ENCODE data around the gene REL. TPM values are rescaled to one million over a fixed set of nuclear protein-coding genes. Genes with fewer than 3 reads are reported as not detected.
"Not testable (repeated sequence)": the region's sequence is repeated elsewhere in the genome, so short reads cannot be mapped to it uniquely, and the experiment has no call there.

REL gene
- total RNA-seq, 2 experiments from 2014 or later: 49.9 to 81.1 TPM

DNA sequence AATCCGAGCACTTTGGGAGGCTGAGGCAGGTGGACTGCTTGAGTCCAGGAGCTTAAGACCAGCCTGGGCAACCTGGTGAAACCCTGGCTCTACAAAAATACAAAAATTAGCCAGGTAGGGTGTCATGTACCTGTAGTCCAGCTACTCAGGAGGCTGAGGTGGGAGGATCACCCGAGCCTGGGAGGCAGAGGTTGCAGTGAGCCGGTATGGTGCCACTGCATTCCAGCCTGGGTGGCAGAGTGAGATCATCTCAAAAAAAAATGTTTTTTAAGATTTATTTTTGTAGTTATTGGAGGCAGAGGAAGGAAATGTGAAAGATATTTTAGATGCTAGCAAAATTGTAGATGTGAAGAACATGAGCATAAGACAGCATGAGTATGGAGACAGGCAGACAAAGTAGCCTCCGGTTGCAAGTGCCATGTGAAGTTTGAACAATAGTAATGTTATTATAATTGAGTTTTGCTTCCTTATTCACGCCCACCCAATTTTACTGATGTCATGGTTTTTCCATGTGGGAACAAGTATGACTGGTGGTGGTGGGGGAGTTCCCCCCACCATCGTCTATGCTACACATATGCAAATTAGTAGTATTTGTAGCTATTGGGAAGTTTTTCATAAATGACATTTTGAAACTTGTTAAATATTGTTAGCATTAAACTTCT, 18.0 kb downstream of the REL start:
- H3K9me2 ChIP-seq (ENCODE audit: insufficient read depth, low read length): no peaks in the 10 kb centered on the region
- H3K27ac ChIP-seq (ENCODE audit: low read depth, low read length, poor library complexity, severe bottlenecking): peak overlapping the region; percentile 36
- no peak overlapping the region for H2AFZ ChIP-seq (ENCODE audit: low read length)
- H3K4me2 ChIP-seq (ENCODE audit: low read length): no peak overlapping the region; the same call in 1 of the 2 replicates
- H4K20me1 ChIP-seq (ENCODE audit: insufficient read depth, low read length): no peaks in the 10 kb centered on the region
- no peak for TF ChIP-seq EZH2phosphoT487 (IDR thresholded peaks at IDR 0.05; ENCODE audit: borderline replicate concordance, low read depth, low read length)
- TF ChIP-seq, protein P1, sequence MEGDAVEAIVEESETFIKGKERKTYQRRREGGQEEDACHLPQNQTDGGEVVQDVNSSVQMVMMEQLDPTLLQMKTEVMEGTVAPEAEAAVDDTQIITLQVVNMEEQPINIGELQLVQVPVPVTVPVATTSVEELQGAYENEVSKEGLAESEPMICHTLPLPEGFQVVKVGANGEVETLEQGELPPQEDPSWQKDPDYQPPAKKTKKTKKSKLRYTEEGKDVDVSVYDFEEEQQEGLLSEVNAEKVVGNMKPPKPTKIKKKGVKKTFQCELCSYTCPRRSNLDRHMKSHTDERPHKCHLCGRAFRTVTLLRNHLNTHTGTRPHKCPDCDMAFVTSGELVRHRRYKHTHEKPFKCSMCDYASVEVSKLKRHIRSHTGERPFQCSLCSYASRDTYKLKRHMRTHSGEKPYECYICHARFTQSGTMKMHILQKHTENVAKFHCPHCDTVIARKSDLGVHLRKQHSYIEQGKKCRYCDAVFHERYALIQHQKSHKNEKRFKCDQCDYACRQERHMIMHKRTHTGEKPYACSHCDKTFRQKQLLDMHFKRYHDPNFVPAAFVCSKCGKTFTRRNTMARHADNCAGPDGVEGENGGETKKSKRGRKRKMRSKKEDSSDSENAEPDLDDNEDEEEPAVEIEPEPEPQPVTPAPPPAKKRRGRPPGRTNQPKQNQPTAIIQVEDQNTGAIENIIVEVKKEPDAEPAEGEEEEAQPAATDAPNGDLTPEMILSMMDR (conservative IDR thresholded peaks at IDR 0.05; ENCODE audit: low read length): no peak
- H3K4me1 ChIP-seq (ENCODE audit: insufficient read depth, low read length, poor library complexity, severe bottlenecking): peaks cover 18% of the 10 kb centered on the region
- no peak for DNase-seq (ENCODE audit: low spot score)
- BruUV-seq (replicated peaks): no TSS peak
- peaks cover 84% of the 10 kb centered on the region for H3K79me2 ChIP-seq (ENCODE audit: insufficient read depth, low read depth, low read length)
- intact Hi-C loops (cut with micrococcal nuclease; ENCODE audit: unreplicated experiment): no loop called here
- CTCF ChIA-PET (ENCODE audit: unreplicated experiment): no interaction called here
- POLR2A ChIA-PET: interaction anchor here (0.5 to 1.2 kb wide), 4 partner anchors 9 to 84 kb away, joined by 3 to 4 read pairs (median 3); no protein-coding TSS in a partner anchor
- H3K4me3 ChIP-seq (ENCODE audit: low read depth, low read length, poor library complexity, severe bottlenecking): no peak overlapping the region
- H3K9me3 ChIP-seq (ENCODE audit: low read length): no peaks in the 10 kb centered on the region; the same call in 1 of the 2 replicates
- peaks cover 99% of the 10 kb centered on the region for H3K36me3 ChIP-seq (ENCODE audit: insufficient read depth, low read length)

DNA sequence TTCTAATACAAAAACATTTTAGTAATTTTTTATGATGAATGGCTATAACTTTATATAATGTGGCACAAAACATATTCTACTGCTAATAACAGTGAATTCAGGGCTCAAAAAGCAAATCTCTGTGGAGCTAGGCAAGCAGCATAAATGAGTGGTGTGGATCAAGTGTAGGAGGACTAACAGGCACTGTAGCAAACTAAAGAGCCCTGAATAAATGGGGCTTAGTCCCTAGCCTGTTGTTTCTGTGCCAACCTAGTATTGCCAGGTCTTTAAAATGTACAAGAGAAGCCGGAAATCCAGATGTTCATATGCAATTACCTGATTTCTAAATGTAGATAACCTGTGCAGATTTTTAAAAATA, 18.5 kb downstream of the REL start:
- intact Hi-C loops (cut with micrococcal nuclease; ENCODE audit: unreplicated experiment): no loop called here
- Histone ChIP-seq H3K36me3 (ENCODE audit: insufficient read depth, low read length) (peaks cover 99% of the 10 kb centered on the region), H3K79me2 (ENCODE audit: insufficient read depth, low read depth, low read length) (peaks cover 85% of the 10 kb centered on the region), H3K4me2 (ENCODE audit: low read length) (no peak overlapping the region), H3K9me3 (ENCODE audit: low read length) (no peaks in the 10 kb centered on the region; the same call in 1 of the 2 replicates), H3K9me2 (ENCODE audit: insufficient read depth, low read length) (no peaks in the 10 kb centered on the region), H3K4me3 (ENCODE audit: low read depth, low read length, poor library complexity, severe bottlenecking) (no peak overlapping the region), H4K20me1 (ENCODE audit: insufficient read depth, low read length) (no peaks in the 10 kb centered on the region), H3K27ac (ENCODE audit: low read depth, low read length, poor library complexity, severe bottlenecking) (peak overlapping the region; percentile 36), H3K4me1 (ENCODE audit: insufficient read depth, low read length, poor library complexity, severe bottlenecking) (peaks cover 18% of the 10 kb centered on the region), H2AFZ (ENCODE audit: low read length) (no peak overlapping the region)
- ChIA-PET CTCF (ENCODE audit: unreplicated experiment) (no interaction called here), POLR2A (interaction anchor here (0.5 to 1.2 kb wide), 2 partner anchors 10 to 12 kb away, joined by 3 read pairs; no protein-coding TSS in a partner anchor)
- TF ChIP-seq, protein P1 (conservative IDR thresholded peaks at IDR 0.05; ENCODE audit: low read length): no peak
- TF ChIP-seq EZH2phosphoT487 (IDR thresholded peaks at IDR 0.05; ENCODE audit: borderline replicate concordance, low read depth, low read length): no peak
- no TSS peak for BruUV-seq (replicated peaks)
- no peak for DNase-seq (ENCODE audit: low spot score)

DNA sequence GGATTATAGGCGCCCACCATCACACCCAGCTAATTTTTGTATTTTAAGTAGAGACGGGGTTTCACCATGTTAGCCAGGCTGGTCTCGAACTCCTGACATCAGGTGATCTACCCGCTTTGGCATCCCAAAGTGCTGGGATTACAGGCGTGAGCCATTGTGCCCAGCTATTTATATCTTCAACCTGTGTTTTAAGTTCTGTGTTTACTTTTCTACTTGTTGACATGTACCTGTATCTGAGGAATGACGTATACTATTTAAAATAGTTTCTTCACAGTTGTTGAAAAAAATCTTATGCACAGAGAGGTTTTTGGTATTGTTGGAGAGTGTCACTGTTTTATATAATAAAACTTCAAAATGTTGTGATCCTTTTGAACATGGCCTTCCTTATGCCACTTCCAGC, 19.9 kb downstream of the REL start:
- CTCF ChIA-PET (ENCODE audit: unreplicated experiment); H3K27ac ChIP-seq (ENCODE audit: low read depth, low read length, poor library complexity, severe bottlenecking); H3K4me3 ChIP-seq (ENCODE audit: low read depth, low read length, poor library complexity, severe bottlenecking); H3K9me2 ChIP-seq (ENCODE audit: insufficient read depth, low read length); BruUV-seq (replicated peaks); H4K20me1 ChIP-seq (ENCODE audit: insufficient read depth, low read length); H3K4me2 ChIP-seq (ENCODE audit: low read length); intact Hi-C loops (cut with micrococcal nuclease; ENCODE audit: unreplicated experiment); H3K9me3 ChIP-seq (ENCODE audit: low read length); DNase-seq (ENCODE audit: low spot score); H2AFZ ChIP-seq (ENCODE audit: low read length): not testable (repeated sequence)
- POLR2A ChIA-PET: interaction anchor here (0.8 to 1.0 kb wide), 2 partner anchors 14 kb away, joined by 3 read pairs; no protein-coding TSS in a partner anchor
- Histone ChIP-seq H3K4me1 (ENCODE audit: insufficient read depth, low read length, poor library complexity, severe bottlenecking) (peaks cover 18% of the 10 kb centered on the region), H3K36me3 (ENCODE audit: insufficient read depth, low read length) (peaks cover 100% of the 10 kb centered on the region), H3K79me2 (ENCODE audit: insufficient read depth, low read depth, low read length) (peaks cover 73% of the 10 kb centered on the region)

DNA sequence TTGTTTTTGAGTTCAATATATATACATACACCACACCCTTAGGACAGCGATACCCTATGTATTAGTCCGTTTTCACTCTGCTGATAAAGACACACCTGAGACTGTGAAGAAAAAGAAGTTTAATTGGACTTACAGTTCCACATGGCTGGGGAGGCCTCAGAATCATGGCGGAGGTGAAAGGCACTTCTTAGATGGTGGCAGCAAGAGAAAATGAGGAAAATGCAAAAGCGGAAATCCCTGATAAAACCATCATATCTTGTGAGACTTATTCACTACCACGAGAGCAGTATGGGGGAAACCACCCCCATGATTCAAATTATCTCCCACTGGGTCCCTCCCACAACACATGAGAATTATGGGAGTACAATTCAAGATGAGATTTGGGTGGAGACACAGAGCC, 24.5 kb downstream of the REL start:
- DNase-seq (ENCODE audit: low spot score); H2AFZ ChIP-seq (ENCODE audit: low read length); H3K4me2 ChIP-seq (ENCODE audit: low read length); BruUV-seq (replicated peaks); CTCF ChIA-PET (ENCODE audit: unreplicated experiment); H3K4me3 ChIP-seq (ENCODE audit: low read depth, low read length, poor library complexity, severe bottlenecking); intact Hi-C loops (cut with micrococcal nuclease; ENCODE audit: unreplicated experiment); H3K9me2 ChIP-seq (ENCODE audit: insufficient read depth, low read length); H3K4me1 ChIP-seq (ENCODE audit: insufficient read depth, low read length, poor library complexity, severe bottlenecking); H3K9me3 ChIP-seq (ENCODE audit: low read length); H4K20me1 ChIP-seq (ENCODE audit: insufficient read depth, low read length); H3K27ac ChIP-seq (ENCODE audit: low read depth, low read length, poor library complexity, severe bottlenecking): not testable (repeated sequence)
- H3K36me3 ChIP-seq (ENCODE audit: insufficient read depth, low read length): peaks cover 97% of the 10 kb centered on the region
- peaks cover 50% of the 10 kb centered on the region for H3K79me2 ChIP-seq (ENCODE audit: insufficient read depth, low read depth, low read length)
- POLR2A ChIA-PET: interaction anchor here (0.6 kb wide), 2 partner anchors 24 to 123 kb away, joined by 3 read pairs; partner anchors contain the start of gene REL

All from OCI-LY7 (cell line).